ENCODE data around the gene LIME1.
A peak's percentile ranks its signal among the peaks of the same experiment; 100 is the strongest.

LIME1 gene

DNA sequence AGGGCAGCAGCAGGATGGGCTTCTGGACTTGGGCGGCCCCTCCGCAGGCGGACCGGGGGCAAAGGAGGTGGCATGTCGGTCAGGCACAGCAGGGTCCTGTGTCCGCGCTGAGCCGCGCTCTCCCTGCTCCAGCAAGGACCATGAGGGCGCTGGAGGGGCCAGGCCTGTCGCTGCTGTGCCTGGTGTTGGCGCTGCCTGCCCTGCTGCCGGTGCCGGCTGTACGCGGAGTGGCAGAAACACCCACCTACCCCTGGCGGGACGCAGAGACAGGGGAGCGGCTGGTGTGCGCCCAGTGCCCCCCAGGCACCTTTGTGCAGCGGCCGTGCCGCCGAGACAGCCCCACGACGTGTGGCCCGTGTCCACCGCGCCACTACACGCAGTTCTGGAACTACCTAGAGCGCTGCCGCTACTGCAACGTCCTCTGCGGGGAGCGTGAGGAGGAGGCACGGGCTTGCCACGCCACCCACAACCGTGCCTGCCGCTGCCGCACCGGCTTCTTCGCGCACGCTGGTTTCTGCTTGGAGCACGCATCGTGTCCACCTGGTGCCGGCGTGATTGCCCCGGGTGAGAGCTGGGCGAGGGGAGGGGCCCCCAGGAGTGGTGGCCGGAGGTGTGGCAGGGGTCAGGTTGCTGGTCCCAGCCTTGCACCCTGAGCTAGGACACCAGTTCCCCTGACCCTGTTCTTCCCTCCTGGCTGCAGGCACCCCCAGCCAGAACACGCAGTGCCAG, 39.7 kb upstream of the LIME1 start, which contains the start of gene TNFRSF6B:
Gene TNFRSF6B (plus strand): TSS at position 25 of the 729 bp plus-strand sequence. CDS start 116 bp downstream, at position 141.
- DNase-seq (ENCODE audit: low read depth in 3 of 3, low spot score in 1 of 3), result no peak

DNA sequence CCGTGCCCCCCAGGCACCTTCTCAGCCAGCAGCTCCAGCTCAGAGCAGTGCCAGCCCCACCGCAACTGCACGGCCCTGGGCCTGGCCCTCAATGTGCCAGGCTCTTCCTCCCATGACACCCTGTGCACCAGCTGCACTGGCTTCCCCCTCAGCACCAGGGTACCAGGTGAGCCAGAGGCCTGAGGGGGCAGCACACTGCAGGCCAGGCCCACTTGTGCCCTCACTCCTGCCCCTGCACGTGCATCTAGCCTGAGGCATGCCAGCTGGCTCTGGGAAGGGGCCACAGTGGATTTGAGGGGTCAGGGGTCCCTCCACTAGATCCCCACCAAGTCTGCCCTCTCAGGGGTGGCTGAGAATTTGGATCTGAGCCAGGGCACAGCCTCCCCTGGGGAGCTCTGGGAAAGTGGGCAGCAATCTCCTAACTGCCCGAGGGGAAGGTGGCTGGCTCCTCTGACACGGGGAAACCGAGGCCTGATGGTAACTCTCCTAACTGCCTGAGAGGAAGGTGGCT, 39.1 kb upstream of the LIME1 start:
- no peak for DNase-seq (ENCODE audit: low read depth in 3 of 3, low spot score in 1 of 3)

- DNase-seq (ENCODE audit: low read depth in 3 of 3, low spot score in 1 of 3), result no peak
Measured at GRCh38 chr20:63697868-63698545, 38.5 kb upstream of the LIME1 start.

GRCh38 chr20:63698739-63699465, 37.6 kb upstream of the LIME1 start:
- DNase-seq (ENCODE audit: low read depth in 3 of 3, low spot score in 1 of 3), result peak in 1 of 3 donors; percentile 45

GRCh38 chr20:63699466-63700198, 36.8 kb upstream of the LIME1 start:
- DNase-seq (ENCODE audit: low read depth in 3 of 3, low spot score in 1 of 3), result no peak

- no peak for DNase-seq (ENCODE audit: low read depth in 3 of 3, low spot score in 1 of 3)
Measured at GRCh38 chr20:63700199-63701050, 36.0 kb upstream of the LIME1 start.

GRCh38 chr20:63701051-63701328, 35.5 kb upstream of the LIME1 start:
- DNase-seq (ENCODE audit: low read depth in 3 of 3, low spot score in 1 of 3), result no peak

DNA sequence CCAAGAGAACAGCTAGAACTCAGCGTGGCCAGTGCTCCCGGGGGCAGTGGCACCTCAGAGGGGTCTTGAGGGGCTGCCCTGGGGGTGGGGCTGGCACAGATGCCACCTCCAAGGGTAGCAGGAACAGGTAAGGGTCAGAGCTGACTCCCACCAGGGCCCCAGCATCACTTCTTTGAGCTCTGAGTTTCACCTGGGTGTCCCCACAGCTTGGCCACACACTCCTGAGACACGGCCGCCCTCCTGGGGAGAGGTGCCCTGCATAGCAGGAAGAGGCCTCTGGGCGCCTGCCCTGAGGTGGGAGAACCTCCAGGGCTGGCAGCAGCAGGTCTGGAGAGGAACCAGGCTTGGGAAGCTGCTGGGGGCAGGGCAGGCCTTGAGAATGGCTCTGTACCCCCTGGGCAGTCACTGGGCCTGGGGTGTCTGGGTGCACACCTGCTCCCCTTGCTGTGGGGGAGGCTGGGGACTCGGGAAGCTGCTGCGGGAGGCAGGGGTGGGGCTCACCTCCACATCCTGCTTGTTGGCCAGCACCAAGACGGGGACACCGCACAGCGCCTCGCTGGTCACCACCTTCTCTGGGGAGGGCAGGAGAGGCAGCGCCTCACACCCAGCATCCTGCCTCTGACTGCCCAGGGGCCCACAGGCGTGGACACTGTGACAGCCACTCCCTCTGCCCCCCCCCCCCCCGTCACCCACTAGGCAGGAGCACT, 35.0 kb upstream of the LIME1 start:
- no peak for DNase-seq (ENCODE audit: low read depth in 3 of 3, low spot score in 1 of 3)

DNA sequence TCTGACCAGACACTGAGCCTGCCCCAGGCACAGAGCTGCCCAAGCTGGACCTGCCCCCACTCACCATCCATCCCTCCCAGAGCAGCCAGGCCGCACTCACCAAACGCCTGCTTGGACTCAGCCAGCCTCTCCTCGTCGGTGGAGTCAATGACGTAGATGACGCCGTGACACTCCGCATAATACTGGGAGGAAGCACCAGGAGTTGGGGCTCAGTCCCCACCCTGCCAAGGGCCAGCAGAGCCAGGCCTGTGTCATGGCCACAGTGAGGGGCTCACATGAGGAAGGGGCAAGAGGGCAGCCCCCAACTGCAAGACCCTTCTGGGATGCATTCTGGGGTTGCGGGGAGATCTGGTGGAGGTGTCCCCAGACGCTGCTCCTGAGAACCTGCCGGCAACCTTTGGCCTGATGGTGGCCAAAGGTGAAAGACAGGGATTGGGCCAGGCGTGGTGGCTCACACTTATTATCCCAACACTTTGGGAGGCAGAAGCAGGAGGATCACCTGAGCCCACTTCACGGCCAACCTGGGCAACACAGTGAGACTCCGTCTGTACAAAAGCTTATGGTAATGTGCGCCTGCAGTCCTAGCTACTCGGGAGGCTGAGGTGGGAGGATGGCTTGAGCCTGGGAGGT, 34.3 kb upstream of the LIME1 start:
- DNase-seq (ENCODE audit: low read depth in 3 of 3, low spot score in 1 of 3), result no peak

GRCh38 chr20:63702751-63703470, 33.6 kb upstream of the LIME1 start:
- no peak for DNase-seq (ENCODE audit: low read depth in 3 of 3, low spot score in 1 of 3)

DNA sequence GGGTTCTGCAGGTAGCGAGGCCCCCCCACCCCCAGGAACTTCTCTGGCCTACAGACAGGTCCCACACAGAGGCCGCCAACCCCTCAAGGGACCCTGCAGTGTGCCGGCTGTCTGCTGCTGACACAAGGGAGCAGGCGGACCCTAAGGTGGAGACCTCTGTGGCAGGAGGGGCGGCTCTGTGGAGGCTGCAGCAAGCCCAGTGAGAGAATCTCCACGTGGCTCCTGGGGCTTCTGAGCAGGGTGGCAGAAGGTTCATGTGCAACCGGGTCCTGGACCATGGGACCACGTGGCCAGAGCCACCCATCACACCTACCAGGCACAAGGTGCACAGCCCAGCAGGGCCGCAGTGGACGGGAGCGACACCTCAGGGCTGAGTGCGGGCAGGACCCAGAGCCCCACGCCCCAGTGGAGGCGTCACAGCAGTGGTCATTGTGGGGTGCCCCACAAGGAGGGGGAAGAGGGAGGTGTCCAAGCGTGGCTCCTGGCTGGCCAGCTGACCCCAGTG, 32.9 kb upstream of the LIME1 start:
- no peak for DNase-seq (ENCODE audit: low read depth in 3 of 3, low spot score in 1 of 3)

DNA sequence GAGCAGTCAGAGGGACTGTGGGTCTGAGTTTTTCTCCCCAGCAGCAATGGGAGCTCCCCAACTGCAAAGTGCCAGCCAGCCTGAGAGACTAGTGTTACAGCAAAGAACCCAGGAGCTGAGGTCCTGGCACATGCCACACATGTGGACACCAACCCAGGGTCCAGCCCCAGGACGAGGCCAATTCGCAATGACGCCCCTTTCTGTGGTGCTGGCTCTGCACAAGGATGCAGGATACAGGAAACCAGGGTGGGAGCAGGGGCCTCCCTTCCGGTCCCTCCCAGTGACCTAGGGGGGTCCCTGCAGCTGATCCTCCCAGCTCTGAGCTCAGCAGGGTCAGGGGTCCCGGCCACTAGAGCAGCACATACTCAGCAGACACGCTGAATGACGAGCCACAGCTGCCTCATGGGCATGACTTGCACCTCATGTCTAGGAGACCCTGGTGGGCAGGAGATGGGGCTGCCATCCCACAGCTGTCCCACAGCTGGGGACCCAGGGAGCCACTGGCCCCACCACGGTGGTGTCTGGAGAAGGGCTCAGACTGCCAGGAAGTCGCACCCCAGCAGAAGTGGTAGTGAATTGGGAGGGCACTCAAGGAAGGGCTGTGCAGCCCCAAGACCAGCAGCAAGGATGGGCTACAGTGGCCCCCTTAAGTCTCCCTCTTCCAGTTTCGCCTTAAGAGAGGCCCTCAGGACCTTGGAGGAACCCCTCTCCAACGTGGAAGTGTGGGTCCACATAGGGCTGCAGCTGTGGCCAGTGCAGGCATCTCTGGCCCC, 32.3 kb upstream of the LIME1 start:
- DNase-seq (ENCODE audit: low read depth in 3 of 3, low spot score in 1 of 3), result no peak

DNA sequence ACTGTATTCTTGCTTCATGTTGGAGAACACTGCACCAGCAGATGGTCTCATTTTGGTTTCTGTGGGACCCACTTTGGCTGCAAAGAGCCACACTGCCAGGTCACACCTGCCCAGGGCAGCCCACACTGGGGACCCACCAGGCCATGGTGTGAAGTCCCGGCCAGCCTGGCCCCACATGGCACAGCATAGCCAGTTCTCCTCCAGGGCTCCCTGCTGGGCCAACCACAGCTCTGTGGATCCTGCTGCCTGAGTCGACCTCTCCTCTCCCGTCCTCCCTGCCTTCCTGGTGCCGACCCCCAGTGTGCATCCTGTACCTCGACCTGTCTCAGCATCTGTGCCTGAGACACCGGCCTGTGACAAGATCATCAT, 31.7 kb upstream of the LIME1 start:
- DNase-seq (ENCODE audit: low read depth in 3 of 3, low spot score in 1 of 3), result no peak

DNA sequence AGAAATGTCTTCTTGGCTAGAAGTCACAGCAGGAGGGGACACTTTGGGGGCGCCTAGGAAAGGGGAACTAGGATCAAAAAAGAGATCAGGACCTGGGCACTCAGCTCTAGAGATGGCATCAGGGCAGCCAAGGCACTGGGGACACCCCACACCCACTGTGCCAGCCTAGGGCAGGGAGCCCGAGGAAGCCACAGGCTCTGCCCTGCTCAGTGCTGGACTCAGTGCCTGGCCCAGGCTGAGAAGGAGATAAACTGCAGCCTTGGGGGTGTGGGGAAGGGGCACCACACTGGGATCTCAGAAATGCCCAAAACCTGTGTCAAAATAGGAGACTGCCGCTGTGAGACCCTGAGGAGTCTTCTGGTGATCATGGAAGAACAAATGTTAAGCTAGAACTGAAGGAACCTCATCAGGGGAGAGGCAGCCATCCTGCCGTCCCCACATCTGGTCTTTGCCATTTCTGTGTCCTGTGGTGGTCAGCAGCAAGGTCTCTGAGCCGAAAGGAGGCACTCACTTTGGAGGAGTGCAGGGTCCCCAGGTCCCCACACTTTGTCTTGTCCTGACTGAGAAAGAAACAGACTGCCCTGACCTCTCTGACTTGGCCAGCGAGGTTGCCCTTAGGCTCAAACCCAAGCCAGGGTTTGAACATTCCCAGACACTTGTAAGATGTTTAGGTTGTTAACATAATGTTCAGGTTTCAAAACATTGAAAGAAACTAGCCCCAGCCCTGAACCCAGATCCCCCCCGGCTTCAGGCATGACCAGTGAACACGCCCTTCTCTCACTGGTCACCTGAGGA, 31.0 kb upstream of the LIME1 start:
- no peak for DNase-seq (ENCODE audit: low read depth in 3 of 3, low spot score in 1 of 3)

GRCh38 chr20:63706027-63706695, 30.3 kb upstream of the LIME1 start:
- no peak for DNase-seq (ENCODE audit: low read depth in 3 of 3, low spot score in 1 of 3)

GRCh38 chr20:63706852-63707557, 29.5 kb upstream of the LIME1 start:
- DNase-seq (ENCODE audit: low read depth in 3 of 3, low spot score in 1 of 3), result peak in 2 of 3 donors; percentile 26 to 54
